ENCODE measurements around the gene BTBD9. TPM values are rescaled to one million over a fixed set of nuclear protein-coding genes. Genes with fewer than 3 reads are reported as not detected.

The BTBD9 gene
- total and polyA plus RNA-seq, 2 donors (not counting 3 experiments of a cell fraction or from before 2014, with no cell fraction given) = 4.9 to 15.0 TPM

DNA sequence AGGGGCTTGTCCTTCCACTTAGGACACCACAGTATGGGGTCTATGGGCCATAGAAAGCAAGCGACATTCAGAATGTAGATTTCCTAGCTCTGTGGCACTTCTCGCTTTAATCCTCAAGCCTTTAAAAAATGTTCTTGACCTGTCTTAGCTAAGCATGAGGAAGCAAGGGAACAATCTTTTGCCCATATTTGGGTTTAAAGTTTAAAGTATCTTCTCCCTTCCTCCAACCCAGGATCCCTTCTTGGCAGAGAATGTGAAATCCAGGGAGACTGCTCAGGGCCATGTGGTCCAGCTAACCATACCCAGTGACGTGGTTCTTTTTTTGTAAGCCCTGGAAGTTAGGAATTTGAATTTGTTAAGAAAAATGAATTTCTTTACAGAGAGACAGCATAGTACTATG, 289.9 kb downstream of the BTBD9 start:
- Histone ChIP-seq H3K27me3 (ENCODE audit: control insufficient read depth in 2 of 2, insufficient read depth in 2 of 2, low read length in 2 of 2) (no peaks in the 10 kb centered on the region), H3K4me2 (ENCODE audit: insufficient read depth, low read length) (no peak overlapping the region), H3K4me3 (replicated peaks in 1 of 3; ENCODE audit: insufficient read depth in 1 of 3, low read depth in 1 of 3, low read length in 3 of 3) (no peak overlapping the region), H3K79me2 (ENCODE audit: control insufficient read depth, insufficient read depth, low read length) (no peaks in the 10 kb centered on the region), H3K4me1 (ENCODE audit: control insufficient read depth, extremely low read depth, insufficient read depth, low read length) (peaks cover 10% of the 10 kb centered on the region), H3K9ac (replicated peaks; ENCODE audit: extremely low read depth, insufficient read depth, low read length) (no peak overlapping the region), H3K36me3 (ENCODE audit: control insufficient read depth in 2 of 2, extremely low read depth in 1 of 2, insufficient read depth in 2 of 2, low read length in 2 of 2) (no peaks in the 10 kb centered on the region), H3K9me3 (replicated peaks; ENCODE audit: control insufficient read depth, insufficient read depth, low read length) (no peaks in the 10 kb centered on the region), H2AFZ (ENCODE audit: low read depth, low read length) (no peak overlapping the region), H3K27ac (ENCODE audit: insufficient read depth, low read depth, low read length) (no peak overlapping the region), H4K20me1 (replicated peaks; ENCODE audit: control insufficient read depth, extremely low read depth, insufficient read depth, low read length) (no peaks in the 10 kb centered on the region), H3K9me1 (replicated peaks; ENCODE audit: control insufficient read depth, extremely low read depth, insufficient read depth, low read length) (no peaks in the 10 kb centered on the region)
- TF ChIP-seq POLR2A (IDR thresholded peaks at IDR 0.05; ENCODE audit: low read depth, low read length) (no peak), FOS (IDR thresholded peaks at IDR 0.05; ENCODE audit: borderline replicate concordance, insufficient read depth, low read length) (no peak), GATA2 (IDR thresholded peaks at IDR 0.05; ENCODE audit: insufficient read depth, insufficient read length, low read depth, low read length) (no peak), MYC (IDR thresholded peaks at IDR 0.05; ENCODE audit: low read depth, low read length) (no peak), EZH2 (IDR thresholded peaks at IDR 0.05; ENCODE audit: borderline replicate concordance, low read depth, low read length, severe bottlenecking) (no peak), POLR2AphosphoS5 (IDR thresholded peaks at IDR 0.05; ENCODE audit: insufficient read depth, low read depth, low read length) (no peak), JUN (IDR thresholded peaks at IDR 0.05; ENCODE audit: borderline replicate concordance, insufficient read depth, insufficient read length, low read depth) (no peak)
- TF ChIP-seq, protein P1, sequence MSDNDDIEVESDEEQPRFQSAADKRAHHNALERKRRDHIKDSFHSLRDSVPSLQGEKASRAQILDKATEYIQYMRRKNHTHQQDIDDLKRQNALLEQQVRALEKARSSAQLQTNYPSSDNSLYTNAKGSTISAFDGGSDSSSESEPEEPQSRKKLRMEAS (IDR thresholded peaks at IDR 0.05; ENCODE audit: insufficient read depth, insufficient read length) = no peak
- TF ChIP-seq, protein P2, sequence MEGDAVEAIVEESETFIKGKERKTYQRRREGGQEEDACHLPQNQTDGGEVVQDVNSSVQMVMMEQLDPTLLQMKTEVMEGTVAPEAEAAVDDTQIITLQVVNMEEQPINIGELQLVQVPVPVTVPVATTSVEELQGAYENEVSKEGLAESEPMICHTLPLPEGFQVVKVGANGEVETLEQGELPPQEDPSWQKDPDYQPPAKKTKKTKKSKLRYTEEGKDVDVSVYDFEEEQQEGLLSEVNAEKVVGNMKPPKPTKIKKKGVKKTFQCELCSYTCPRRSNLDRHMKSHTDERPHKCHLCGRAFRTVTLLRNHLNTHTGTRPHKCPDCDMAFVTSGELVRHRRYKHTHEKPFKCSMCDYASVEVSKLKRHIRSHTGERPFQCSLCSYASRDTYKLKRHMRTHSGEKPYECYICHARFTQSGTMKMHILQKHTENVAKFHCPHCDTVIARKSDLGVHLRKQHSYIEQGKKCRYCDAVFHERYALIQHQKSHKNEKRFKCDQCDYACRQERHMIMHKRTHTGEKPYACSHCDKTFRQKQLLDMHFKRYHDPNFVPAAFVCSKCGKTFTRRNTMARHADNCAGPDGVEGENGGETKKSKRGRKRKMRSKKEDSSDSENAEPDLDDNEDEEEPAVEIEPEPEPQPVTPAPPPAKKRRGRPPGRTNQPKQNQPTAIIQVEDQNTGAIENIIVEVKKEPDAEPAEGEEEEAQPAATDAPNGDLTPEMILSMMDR (IDR thresholded peaks at IDR 0.05; ENCODE audit: extremely low read depth in 1 of 2, insufficient read depth in 1 of 2, low read depth in 1 of 2, low read length in 2 of 2) = no peak
- DNase-seq (ENCODE audit: low read depth, low spot score) (no peak), FAIRE-seq (no peak)
- ChIA-PET CTCF (no interaction called here), POLR2A (no interaction called here)
- no TSS peak for BruUV-seq (replicated peaks)
- intact Hi-C loops (cut with micrococcal nuclease) = no loop called here
- dilution Hi-C loops (cut with MboI; ENCODE audit: extremely low pct_ligation_motif_present, low sequenced_read_pairs) = no loop called here

All from endothelial cell of umbilical vein (primary cell).